ENCODE measurements around the gene EPHA7.

Gene EPHA7

DNA sequence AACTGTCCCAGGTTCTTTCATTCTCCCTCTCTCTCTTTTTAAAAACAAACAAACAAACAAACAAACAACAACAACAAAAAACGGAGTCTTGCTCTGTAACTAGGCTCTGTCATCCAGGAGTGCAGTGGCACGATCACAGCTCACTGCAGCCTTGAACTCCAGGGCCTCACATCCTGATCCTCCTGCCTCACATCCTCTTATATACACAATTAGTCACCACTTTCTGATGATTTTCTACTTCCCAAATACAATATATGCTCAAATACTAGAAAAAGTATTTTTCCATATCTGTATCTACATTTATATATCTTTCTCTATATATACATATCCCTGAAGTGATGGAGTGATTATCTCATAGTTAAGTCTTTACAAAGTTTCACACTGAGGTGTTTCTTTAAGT is 170.7 kb downstream of the EPHA7 start:
- no peak for DNase-seq (ENCODE audit: low read depth)

- no peak for DNase-seq (ENCODE audit: low read depth)
Measured at GRCh38 chr6:93243231-93243778, 176.1 kb downstream of the EPHA7 start.

DNA sequence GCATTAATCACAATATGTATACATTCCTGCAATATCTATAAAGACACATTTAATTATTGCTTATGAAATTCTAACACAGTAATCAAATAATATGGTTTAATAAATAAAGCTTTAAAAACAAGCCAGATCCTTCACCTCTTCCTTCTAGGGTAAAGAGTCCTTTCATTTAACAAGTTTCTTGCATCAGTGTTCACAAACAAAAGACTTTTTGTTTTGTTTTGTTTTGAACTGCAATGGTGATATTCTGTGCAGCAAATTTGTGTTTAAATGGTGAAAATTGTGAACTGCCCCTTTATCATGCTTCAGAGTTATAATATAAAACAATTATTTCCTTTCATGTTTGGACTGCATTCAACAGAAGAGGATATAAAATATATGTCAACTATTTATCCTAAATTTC is 177.3 kb downstream of the EPHA7 start:
- no peak for DNase-seq (ENCODE audit: low read depth)

GRCh38 chr6:93238632-93239031 is 180.7 kb downstream of the EPHA7 start:
- DNase-seq (ENCODE audit: low read depth) = no peak

GRCh38 chr6:93235775-93236174 is 183.6 kb downstream of the EPHA7 start:
- DNase-seq (ENCODE audit: low read depth) = no peak

- no peak for DNase-seq (ENCODE audit: low read depth)
Measured at GRCh38 chr6:93226822-93227221, 192.5 kb downstream of the EPHA7 start.

DNA sequence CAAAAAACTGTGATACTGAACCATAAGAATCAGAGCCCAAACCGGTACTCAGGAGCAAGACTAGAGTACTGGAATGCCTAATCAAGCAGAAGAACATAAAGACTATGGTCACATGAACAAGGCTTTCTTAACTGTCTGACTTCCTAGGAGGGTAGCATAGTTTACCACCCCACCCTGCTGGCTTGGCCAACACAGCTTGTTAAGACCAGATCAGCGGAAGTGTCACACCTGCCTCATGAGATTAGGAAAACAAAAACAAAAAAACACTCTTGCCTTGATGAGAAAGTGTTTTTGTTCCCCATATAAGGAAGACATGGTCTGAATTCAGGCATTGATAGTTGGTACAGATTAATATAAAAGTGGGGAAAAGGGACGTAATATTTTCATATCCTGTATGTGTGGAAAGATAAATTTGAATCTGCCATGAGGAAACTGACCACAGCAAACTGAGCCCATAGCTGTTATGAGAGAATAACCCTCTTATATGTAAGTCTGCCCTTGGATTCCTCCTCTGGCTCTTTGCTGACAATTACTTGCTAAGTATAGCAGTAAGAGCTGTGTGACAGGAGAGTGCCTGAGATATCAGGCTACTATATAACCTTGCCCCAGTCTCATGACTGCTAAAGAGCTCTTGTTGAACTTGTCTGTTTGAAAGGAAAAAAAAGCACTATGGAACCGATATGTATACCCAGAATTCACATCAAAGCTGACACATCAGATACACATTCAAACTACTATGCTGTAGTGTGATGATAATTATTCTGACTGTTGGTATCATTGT is 197.1 kb downstream of the EPHA7 start:
- DNase-seq (ENCODE audit: low read depth) = no peak

DNA sequence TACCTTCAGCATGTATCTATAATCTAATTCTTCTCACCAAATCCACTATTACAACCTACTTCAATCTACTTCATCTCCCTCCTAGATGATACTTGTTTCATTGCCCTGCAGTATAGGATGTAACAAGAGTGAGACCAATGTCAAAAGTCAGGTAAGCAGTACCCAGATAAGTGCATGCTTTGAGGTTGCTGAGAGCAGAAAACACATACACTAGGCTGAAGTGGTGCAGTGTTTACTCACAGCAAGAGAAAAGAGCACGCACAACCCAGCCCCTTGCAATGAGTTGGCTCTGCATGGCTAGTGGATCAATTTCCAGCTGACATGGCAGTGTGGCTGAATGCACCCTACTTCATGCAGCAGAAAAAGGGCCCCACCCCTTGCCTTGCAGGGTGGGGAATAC is 199.9 kb downstream of the EPHA7 start:
- DNase-seq (ENCODE audit: low read depth) = no peak

GRCh38 chr6:93218096-93218495 is 201.3 kb downstream of the EPHA7 start:
- DNase-seq (ENCODE audit: low read depth) = no peak

- no peak for DNase-seq (ENCODE audit: low read depth)
Measured at GRCh38 chr6:93213028-93213427, 206.3 kb downstream of the EPHA7 start.

- no peak for DNase-seq (ENCODE audit: low read depth)
Measured at GRCh38 chr6:93210908-93211307, 208.5 kb downstream of the EPHA7 start.

- no peak for DNase-seq (ENCODE audit: low read depth)
Measured at GRCh38 chr6:93209358-93209757, 210.0 kb downstream of the EPHA7 start.

DNA sequence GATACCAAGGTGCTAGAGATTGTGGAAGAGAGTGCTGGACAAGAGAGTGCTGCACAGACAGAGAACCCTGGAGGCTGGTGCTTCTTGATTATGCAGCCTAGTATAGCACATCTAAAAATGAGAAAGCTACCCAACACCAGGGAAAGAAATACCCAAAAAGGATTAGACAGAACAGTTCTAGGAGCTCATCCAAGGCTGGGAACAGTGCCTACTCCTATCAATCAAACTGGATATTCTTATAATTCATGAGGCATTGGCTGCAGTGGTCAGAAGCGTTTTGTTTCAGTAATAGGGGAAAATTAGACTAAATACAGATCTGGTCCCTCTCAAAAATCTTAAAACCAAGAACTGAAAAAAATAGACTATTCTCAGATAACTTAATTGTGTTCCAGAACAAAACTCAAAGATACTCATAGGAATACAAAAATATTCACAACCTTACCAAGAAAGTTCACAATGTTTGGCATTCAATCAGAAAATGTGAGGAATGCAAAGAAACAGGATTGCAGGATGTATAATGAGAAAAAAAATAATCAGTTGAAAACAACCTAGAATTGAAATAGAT is 222.9 kb downstream of the EPHA7 start:
- DNase-seq (ENCODE audit: low read depth) = no peak

- no peak for DNase-seq (ENCODE audit: low read depth)
Measured at GRCh38 chr6:93194480-93194879, 224.9 kb downstream of the EPHA7 start.

DNA sequence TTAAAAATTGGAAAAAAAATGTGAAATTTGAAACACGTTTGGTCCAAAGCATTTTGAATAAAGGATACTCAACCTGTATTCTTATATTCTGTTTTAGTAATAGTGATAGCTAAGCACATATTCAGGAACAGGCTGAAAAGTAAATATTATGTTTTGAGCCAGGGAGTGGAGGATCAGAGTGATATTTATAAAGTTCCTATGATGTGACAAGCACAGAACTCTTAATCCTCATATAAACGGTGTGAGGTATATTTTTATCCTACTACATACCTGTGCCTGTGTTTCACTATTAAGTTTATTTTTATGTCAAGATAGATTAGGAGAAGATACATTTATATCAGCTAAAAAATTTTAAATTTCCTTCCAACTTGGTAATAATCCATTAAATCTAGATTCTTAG is 225.5 kb downstream of the EPHA7 start:
- DNase-seq (ENCODE audit: low read depth) = no peak

All from amniotic epithelial cell (primary cell).